ENCODE data around the gene ZBED1.

- TF ChIP-seq, protein P1, sequence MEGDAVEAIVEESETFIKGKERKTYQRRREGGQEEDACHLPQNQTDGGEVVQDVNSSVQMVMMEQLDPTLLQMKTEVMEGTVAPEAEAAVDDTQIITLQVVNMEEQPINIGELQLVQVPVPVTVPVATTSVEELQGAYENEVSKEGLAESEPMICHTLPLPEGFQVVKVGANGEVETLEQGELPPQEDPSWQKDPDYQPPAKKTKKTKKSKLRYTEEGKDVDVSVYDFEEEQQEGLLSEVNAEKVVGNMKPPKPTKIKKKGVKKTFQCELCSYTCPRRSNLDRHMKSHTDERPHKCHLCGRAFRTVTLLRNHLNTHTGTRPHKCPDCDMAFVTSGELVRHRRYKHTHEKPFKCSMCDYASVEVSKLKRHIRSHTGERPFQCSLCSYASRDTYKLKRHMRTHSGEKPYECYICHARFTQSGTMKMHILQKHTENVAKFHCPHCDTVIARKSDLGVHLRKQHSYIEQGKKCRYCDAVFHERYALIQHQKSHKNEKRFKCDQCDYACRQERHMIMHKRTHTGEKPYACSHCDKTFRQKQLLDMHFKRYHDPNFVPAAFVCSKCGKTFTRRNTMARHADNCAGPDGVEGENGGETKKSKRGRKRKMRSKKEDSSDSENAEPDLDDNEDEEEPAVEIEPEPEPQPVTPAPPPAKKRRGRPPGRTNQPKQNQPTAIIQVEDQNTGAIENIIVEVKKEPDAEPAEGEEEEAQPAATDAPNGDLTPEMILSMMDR (optimal IDR thresholded peaks at IDR 0.05 in 1 of 3, IDR thresholded peaks at IDR 0.05 in 1 of 3, conservative IDR thresholded peaks at IDR 0.05 in 1 of 3; ENCODE audit: extremely low read depth in 1 of 3, insufficient read depth in 2 of 3, low read length in 3 of 3), result no peak
- TF ChIP-seq EZH2 (IDR thresholded peaks at IDR 0.05; ENCODE audit: low read length), result no peak
Observed at GRCh38 chrX:2445662-2446623, 54.8 kb downstream of the ZBED1 start.

Data from keratinocyte (primary cell).